ENCODE data around the gene PEX5. TPM values are rescaled to one million over a fixed set of nuclear protein-coding genes. Genes with fewer than 3 reads are reported as not detected.
"Not testable (repeated sequence)": the region's sequence is repeated elsewhere in the genome, so short reads cannot be mapped to it uniquely, and the experiment has no call there.

PEX5 gene
- total RNA-seq, 1 donor from 2014 or later = 22.2 TPM

DNA sequence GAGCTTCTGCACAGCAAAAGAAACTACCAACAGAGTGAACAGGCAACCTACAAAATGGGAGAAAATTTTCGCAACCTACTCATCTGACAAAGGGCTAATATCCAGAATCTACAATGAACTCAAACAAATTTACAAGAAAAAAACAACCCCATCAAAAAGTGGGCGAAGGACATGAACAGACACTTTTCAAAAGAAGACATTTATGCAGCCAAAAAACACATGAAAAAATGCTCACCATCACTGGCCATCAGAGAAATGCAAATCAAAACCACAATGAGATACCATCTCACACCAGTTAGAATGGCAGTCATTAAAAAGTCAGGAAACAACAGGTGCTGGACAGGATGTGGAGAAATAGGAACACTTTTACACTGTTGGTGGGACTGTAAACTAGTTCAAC, 24.3 kb downstream of the PEX5 start:
- not testable (repeated sequence) for DNase-seq (ENCODE audit: low read depth in 2 of 2)

DNA sequence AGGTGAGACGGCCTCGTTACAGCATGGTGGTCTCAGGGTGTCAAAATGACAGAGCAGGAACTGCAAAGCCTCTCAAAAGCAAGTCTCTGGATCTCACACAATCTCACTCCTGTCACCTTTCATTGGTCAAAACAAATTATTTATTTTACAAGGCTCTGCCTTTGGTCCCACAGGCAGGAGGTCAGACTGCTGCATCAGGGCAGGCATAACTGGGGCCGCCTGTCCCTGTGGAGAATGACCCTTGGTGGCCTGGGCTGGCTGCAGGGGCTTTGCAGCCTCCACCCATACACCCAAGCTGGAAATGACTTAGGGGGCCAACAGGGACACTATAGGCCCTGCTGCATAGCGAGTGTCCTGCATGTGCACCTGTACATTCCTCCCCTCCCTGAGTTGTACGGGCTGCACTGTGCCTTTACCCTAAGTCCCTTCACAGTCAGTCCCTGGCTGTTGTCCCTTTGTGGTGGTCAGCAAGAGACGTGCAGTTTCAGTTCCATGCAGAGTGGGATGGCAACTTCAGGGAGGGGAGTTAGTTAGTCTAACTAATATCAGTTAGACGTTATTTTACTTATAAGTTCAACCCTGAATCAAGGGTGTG, 28.1 kb downstream of the PEX5 start:
- no peak for DNase-seq (ENCODE audit: low read depth in 2 of 2)

DNA sequence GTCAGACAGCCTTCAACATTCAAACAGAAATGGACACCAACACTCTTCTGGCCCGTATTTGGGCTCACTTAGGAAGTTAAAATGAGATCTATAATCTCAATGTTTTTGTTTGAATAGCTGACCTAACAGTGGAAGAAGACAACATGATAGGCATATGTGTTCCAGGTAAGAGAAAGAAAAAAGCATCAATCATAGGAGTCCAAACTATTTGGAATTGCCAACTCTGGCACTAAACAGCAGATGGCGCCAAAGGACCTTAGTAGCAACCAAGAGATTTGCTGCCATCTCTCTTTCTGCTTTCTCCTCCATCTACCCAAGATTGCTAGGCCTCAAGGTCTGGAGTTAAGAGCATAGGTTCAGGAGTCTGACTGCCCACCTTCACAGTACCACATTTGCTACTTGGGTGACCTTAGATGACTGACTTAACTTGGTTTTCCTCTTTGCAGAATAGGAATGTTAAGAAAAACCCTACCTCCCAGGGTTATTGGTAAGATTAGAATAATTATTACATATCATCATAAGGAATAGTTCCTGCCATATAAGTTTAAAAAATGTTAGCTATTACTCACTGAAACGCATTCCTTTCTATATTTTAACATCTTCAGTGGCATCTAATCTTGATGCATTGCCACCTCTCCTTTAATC, 30.2 kb downstream of the PEX5 start:
- peak; percentile 80 to 84 for DNase-seq (ENCODE audit: low read depth in 2 of 2)

DNA sequence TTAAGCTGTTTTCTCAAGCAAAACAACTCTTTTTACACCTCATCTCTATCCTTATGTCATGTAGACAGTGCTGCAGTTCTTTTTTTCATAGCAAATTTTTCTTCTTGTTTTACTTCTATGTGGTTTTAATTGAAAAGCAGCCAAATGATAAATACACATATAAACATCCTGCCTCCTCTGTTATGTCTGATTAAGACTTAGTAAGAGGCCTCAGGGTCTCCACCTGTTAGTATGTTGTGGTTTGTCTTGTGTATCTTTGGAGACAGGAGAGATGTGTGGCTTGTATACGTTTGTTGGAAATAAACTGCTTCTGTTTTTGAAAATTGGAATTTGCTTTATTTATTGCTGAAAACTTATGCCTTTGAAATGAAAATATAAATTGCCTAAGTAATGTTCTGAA, 32.0 kb downstream of the PEX5 start:
- DNase-seq (ENCODE audit: low read depth in 2 of 2) = no peak

DNA sequence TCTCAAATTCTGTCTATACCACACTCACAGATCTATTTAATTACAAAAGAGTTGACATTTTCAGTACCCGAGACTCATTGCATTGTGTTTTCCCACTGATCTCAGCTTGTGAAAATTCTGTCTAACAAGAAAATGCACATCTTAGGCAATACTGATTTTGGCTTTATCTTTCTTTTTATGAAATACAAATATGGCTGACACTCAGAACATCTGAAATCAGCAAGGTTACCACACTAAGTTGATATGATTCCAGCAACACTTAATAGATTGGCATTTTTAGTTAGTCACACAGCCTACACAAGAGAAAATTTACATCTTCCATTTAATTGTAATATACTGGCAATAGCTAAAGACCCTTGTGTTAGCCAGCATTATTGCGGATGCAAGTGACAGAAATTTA, 40.3 kb downstream of the PEX5 start:
- DNase-seq (ENCODE audit: low read depth in 2 of 2) = no peak

DNA sequence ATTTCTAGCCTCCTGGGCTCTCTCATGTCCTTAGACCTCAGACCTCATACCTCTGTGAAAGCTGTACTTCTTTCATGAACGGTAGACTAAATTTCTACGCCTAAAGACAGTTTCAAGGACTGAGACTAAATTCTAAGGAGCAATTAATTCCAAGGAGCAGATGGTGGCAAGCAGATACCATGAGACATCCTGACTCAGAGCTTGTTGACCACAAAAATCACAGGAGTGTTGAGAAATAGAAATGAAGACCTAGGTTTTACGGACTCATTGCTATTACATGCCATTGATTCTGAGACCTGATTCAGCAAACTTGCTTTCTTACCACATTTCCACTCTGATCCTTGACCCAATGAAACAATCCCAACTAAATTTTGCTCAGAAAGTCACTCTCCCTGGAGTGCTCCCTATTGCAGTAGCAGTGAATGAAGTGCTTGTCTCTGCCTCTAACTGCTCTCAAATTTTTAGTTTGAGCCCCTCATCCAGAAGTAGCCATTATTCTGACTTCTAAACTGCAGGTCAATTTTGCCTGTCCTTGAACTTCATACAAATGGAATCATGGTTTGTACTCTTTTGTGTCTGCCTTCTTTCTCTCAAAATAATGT, 52.0 kb downstream of the PEX5 start:
- no peak for DNase-seq (ENCODE audit: low read depth in 2 of 2)

DNA sequence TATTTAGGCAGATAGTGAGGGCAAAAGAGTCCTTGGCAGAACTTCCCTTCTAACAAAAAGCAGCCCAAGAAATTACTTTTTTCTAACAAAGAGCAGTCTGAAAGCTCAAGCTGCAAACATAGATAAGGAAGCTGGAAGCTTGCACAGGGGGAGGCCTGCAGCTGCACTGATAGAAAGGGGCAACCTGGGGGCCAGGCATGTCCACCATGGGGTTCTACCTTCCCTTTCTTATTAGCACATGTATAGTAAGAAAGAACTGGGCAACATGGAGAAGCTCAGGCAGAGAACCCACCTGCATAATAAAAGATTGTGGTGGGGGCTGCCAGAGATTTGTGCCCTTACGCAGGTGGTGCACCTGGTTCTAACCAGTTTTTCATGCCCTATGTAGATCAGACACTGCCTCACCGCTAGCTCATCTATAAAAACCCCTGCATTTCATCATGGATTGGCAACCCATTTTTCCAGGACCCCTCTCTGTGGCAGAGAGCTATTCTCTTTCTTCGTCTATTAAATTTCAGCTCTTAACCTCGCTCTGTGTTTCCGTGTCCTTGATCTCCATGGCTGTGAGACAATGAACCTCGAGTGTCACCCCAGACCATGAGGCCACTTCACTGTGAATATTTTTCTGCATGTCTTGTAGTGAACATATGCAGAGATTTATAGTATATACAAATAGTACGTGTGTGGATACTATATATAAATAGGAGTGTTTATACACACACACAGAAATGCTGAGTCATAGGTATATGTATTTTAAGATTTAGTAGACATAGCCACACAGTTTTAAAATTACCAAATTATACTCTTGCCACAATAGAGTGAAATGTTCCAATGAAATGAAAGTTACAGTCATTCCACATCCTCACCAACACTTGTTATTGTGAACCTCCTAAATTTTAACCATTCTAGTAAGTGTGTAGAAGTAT, 53.0 kb downstream of the PEX5 start:
- DNase-seq (ENCODE audit: low read depth in 2 of 2) = no peak

DNA sequence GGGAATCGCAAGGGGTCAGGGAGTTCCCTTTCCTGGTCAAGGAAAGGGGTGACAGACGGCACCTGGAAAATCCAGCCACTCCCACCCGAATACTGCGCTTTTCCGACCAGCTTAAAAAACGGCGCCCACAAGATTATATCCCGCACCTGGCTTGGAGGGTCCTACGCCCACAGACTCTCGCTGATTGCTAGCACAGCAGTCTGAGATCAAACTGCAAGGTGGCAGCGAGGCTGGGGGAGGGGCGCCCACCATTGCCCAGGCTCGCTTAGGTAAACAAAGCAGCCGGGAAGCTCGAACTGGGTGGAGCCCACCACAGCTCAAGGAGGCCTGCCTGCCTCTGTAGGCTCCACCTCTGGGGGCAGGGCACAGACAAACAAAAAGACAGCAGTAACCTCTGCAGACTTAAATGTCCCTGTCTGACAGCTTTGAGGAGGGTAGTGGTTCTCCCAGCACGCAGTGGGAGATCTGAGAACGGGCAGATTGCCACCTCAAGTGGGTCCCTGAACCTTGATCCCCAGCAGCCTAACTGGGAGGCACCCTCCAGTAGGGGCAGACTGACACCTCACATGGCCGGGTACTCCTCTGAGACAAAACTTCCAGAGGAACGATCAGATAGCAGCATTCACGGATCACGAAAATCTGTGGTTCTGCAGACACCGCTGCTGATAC, 62.0 kb downstream of the PEX5 start:
- not testable (repeated sequence) for DNase-seq (ENCODE audit: low read depth in 2 of 2)

DNA sequence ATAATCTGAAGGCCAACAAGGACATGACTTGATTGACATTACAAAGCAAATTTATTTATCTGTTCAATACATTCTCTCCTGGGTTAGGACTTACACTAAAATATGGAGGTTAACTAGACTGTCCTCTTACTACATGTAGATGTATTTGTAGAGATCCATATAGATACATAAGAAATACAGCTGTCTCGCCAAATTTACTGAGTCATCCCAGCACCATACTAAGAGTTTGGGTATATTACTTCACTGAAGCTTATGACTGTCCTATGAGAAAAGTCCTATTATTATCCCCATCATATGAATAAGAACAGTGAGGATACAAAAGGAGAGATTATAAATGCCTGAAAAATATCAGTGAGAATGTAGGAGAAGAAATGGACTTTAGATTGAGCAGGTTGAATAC, 69.6 kb downstream of the PEX5 start:
- no peak for DNase-seq (ENCODE audit: low read depth in 2 of 2)

Other genes with a start within 250 kb of the PEX5 start
- gene RNU7-1, start 245.9 kb upstream of the PEX5 start, total RNA-seq = not detected in 2 replicates
- gene C12orf57, start 245.7 kb upstream of the PEX5 start, total RNA-seq = 130 and 240 TPM in 2 replicates
- gene PTPN6, start 238.3 kb upstream of the PEX5 start, total RNA-seq = 2.2 and 3.2 TPM in 2 replicates
- 124 and 150 TPM in 2 replicates for gene PHB2, start 219.0 kb upstream of the PEX5 start, total RNA-seq
- 20.3 and 22.8 TPM in 2 replicates for gene EMG1, start 218.8 kb upstream of the PEX5 start, total RNA-seq
- 8.5 and 9.9 TPM in 2 replicates for gene LPCAT3, start 171.2 kb upstream of the PEX5 start, total RNA-seq
- gene C1S, start 129.0 kb upstream of the PEX5 start, total RNA-seq = under 0.01 and 0.20 TPM in 2 replicates
- gene C1R, start 97.2 kb upstream of the PEX5 start, total RNA-seq = 0.40 and 0.87 TPM in 2 replicates
- 12.2 and 13.7 TPM in 2 replicates for gene C1RL, start 80.5 kb upstream of the PEX5 start, total RNA-seq
- 0.22 TPM in 1 of 2 replicates, not detected in the other for gene RBP5, start 60.8 kb upstream of the PEX5 start, total RNA-seq
- gene CLSTN3, start 59.3 kb upstream of the PEX5 start, total RNA-seq = 12.9 and 15.0 TPM in 2 replicates
- gene ACSM4, start 114.4 kb downstream of the PEX5 start, total RNA-seq = not detected in 2 replicates

Measured in lung microvascular endothelial cell (primary cell).